ENCODE results near the gene NANOS3. TPM values are rescaled to one million over a fixed set of nuclear protein-coding genes. Genes with fewer than 3 reads are reported as not detected.
"Not testable (repeated sequence)": the region's sequence is repeated elsewhere in the genome, so short reads cannot be mapped to it uniquely, and the experiment has no call there.

The NANOS3 gene
- polyA plus RNA-seq, 1 donor, result 2.3 TPM

GRCh38 chr19:13844130-13844631, 32.8 kb upstream of the NANOS3 start:
- Histone ChIP-seq H3K4me3 (ENCODE audit: low read length) (no peak overlapping the region), H3K27ac (ENCODE audit: low read length) (peak overlapping the region; percentile 93), H3K36me3 (ENCODE audit: control insufficient read depth, insufficient read depth, low read length) (peaks cover under 1% of the 10 kb centered on the region), H3K9me3 (ENCODE audit: control insufficient read depth, low read depth, low read length) (no peaks in the 10 kb centered on the region), H3K4me1 (ENCODE audit: control insufficient read depth, insufficient read depth, low read length) (peaks cover 73% of the 10 kb centered on the region), H3K27me3 (ENCODE audit: control insufficient read depth, insufficient read depth, low read length) (no peaks in the 10 kb centered on the region)
- no CpG with 5 or more reads among the region's 7 CpGs for WGBS (ENCODE audit: insufficient coverage, low lambda C conversion rate)
- peak; percentile 90 to 96 for DNase-seq

- WGBS (ENCODE audit: insufficient coverage, low lambda C conversion rate), result no CpG with 5 or more reads among the region's 23 CpGs
- Histone ChIP-seq H3K36me3 (ENCODE audit: control insufficient read depth, insufficient read depth, low read length) (no peaks in the 10 kb centered on the region), H3K4me3 (ENCODE audit: low read length) (peak overlapping the region; percentile 60), H3K4me1 (ENCODE audit: control insufficient read depth, insufficient read depth, low read length) (peaks cover 65% of the 10 kb centered on the region), H3K27ac (ENCODE audit: low read length) (peak overlapping the region; percentile 100), H3K27me3 (ENCODE audit: control insufficient read depth, insufficient read depth, low read length) (no peaks in the 10 kb centered on the region), H3K9me3 (ENCODE audit: control insufficient read depth, low read depth, low read length) (no peaks in the 10 kb centered on the region)
- DNase-seq, result peak; percentile 93 to 96
These were observed 30.2 kb upstream of the NANOS3 start for GRCh38 chr19:13846557-13847406.

- Histone ChIP-seq H3K27ac (ENCODE audit: low read length) (peak overlapping the region; percentile 100), H3K9me3 (ENCODE audit: control insufficient read depth, low read depth, low read length) (no peaks in the 10 kb centered on the region), H3K4me3 (ENCODE audit: low read length) (peak overlapping the region; percentile 60), H3K36me3 (ENCODE audit: control insufficient read depth, insufficient read depth, low read length) (no peaks in the 10 kb centered on the region), H3K4me1 (ENCODE audit: control insufficient read depth, insufficient read depth, low read length) (peaks cover 66% of the 10 kb centered on the region), H3K27me3 (ENCODE audit: control insufficient read depth, insufficient read depth, low read length) (no peaks in the 10 kb centered on the region)
- DNase-seq, result peak; percentile 95 to 98
- WGBS (ENCODE audit: insufficient coverage, low lambda C conversion rate), result no CpG with 5 or more reads among the region's 47 CpGs
These were observed 29.3 kb upstream of the NANOS3 start for GRCh38 chr19:13847407-13848339.

GRCh38 chr19:13848340-13848677, 28.6 kb upstream of the NANOS3 start:
- peak overlapping the region; percentile 100 for H3K27ac ChIP-seq (ENCODE audit: low read length)
- peaks cover 62% of the 10 kb centered on the region for H3K4me1 ChIP-seq (ENCODE audit: control insufficient read depth, insufficient read depth, low read length)
- H3K9me3 ChIP-seq (ENCODE audit: control insufficient read depth, low read depth, low read length), result no peaks in the 10 kb centered on the region
- no peak overlapping the region for H3K4me3 ChIP-seq (ENCODE audit: low read length)
- no peaks in the 10 kb centered on the region for H3K27me3 ChIP-seq (ENCODE audit: control insufficient read depth, insufficient read depth, low read length)
- 86% methylated on average over 1 of the region's 4 CpGs for WGBS (ENCODE audit: insufficient coverage, low lambda C conversion rate)
- DNase-seq, result no peak
- H3K36me3 ChIP-seq (ENCODE audit: control insufficient read depth, insufficient read depth, low read length), result no peaks in the 10 kb centered on the region

GRCh38 chr19:13848798-13849676, 27.9 kb upstream of the NANOS3 start:
- Histone ChIP-seq H3K4me3 (ENCODE audit: low read length) (no peak overlapping the region), H3K4me1 (ENCODE audit: control insufficient read depth, insufficient read depth, low read length) (peaks cover 55% of the 10 kb centered on the region), H3K27me3 (ENCODE audit: control insufficient read depth, insufficient read depth, low read length) (no peaks in the 10 kb centered on the region), H3K36me3 (ENCODE audit: control insufficient read depth, insufficient read depth, low read length) (no peaks in the 10 kb centered on the region), H3K27ac (ENCODE audit: low read length) (peak overlapping the region; percentile 100), H3K9me3 (ENCODE audit: control insufficient read depth, low read depth, low read length) (peaks cover 2% of the 10 kb centered on the region)
- DNase-seq, result peak in 1 of 2 donors; percentile 43
- WGBS (ENCODE audit: insufficient coverage, low lambda C conversion rate), result 80% methylated on average over 1 of the region's 16 CpGs

- DNase-seq, result peak; percentile 89 to 90
- H3K27me3 ChIP-seq (ENCODE audit: control insufficient read depth, insufficient read depth, low read length), result no peaks in the 10 kb centered on the region
- peak overlapping the region; percentile 85 for H3K27ac ChIP-seq (ENCODE audit: low read length)
- no peaks in the 10 kb centered on the region for H3K36me3 ChIP-seq (ENCODE audit: control insufficient read depth, insufficient read depth, low read length)
- peaks cover 2% of the 10 kb centered on the region for H3K9me3 ChIP-seq (ENCODE audit: control insufficient read depth, low read depth, low read length)
- WGBS (ENCODE audit: insufficient coverage, low lambda C conversion rate), result no CpG with 5 or more reads among the region's 66 CpGs
- H3K4me3 ChIP-seq (ENCODE audit: low read length), result peak overlapping the region; percentile 22
- peaks cover 43% of the 10 kb centered on the region for H3K4me1 ChIP-seq (ENCODE audit: control insufficient read depth, insufficient read depth, low read length)
These were observed 26.7 kb upstream of the NANOS3 start for GRCh38 chr19:13849991-13850909.

GRCh38 chr19:13850910-13851733, 25.8 kb upstream of the NANOS3 start:
- no CpG with 5 or more reads among the region's 26 CpGs for WGBS (ENCODE audit: insufficient coverage, low lambda C conversion rate)
- peak; percentile 93 to 96 for DNase-seq
- H3K27me3 ChIP-seq (ENCODE audit: control insufficient read depth, insufficient read depth, low read length), result no peaks in the 10 kb centered on the region
- H3K4me3 ChIP-seq (ENCODE audit: low read length), result peak overlapping the region; percentile 22
- no peaks in the 10 kb centered on the region for H3K36me3 ChIP-seq (ENCODE audit: control insufficient read depth, insufficient read depth, low read length)
- peaks cover 41% of the 10 kb centered on the region for H3K4me1 ChIP-seq (ENCODE audit: control insufficient read depth, insufficient read depth, low read length)
- H3K9me3 ChIP-seq (ENCODE audit: control insufficient read depth, low read depth, low read length), result peaks cover 2% of the 10 kb centered on the region
- H3K27ac ChIP-seq (ENCODE audit: low read length), result peak overlapping the region; percentile 84

GRCh38 chr19:13851734-13852114, 25.2 kb upstream of the NANOS3 start:
- Histone ChIP-seq H3K27ac (ENCODE audit: low read length) (peak overlapping the region; percentile 84), H3K4me1 (ENCODE audit: control insufficient read depth, insufficient read depth, low read length) (peaks cover 39% of the 10 kb centered on the region)
- WGBS (ENCODE audit: insufficient coverage, low lambda C conversion rate), result no CpG with 5 or more reads among the region's 5 CpGs
- not testable (repeated sequence) for H3K27me3 ChIP-seq (ENCODE audit: control insufficient read depth, insufficient read depth, low read length); H3K4me3 ChIP-seq (ENCODE audit: low read length); H3K36me3 ChIP-seq (ENCODE audit: control insufficient read depth, insufficient read depth, low read length); DNase-seq; H3K9me3 ChIP-seq (ENCODE audit: control insufficient read depth, low read depth, low read length)
